K562 (cell line): ENCODE data around the gene RORC. TPM values are rescaled to one million over a fixed set of nuclear protein-coding genes. Genes with fewer than 3 reads are reported as not detected.

Experiments used
- ARID1B ChIP-seq: fragments of 450-650 bp; IDR thresholded peaks from 2 replicates; pipeline ENCODE4 v1.6.1; 2016; ENCODE audit warnings: antibody characterized with exemption, mild to moderate bottlenecking, inconsistent platforms
- CREBBP ChIP-seq: IDR thresholded peaks from one replicate; pipeline ENCODE4 v1.6.1; 2012; ENCODE audit warnings: low read depth, mild to moderate bottlenecking, control low read depth, inconsistent platforms, low read length
- CTBP1 ChIP-seq: fragments of 450-650 bp; IDR thresholded peaks from 2 replicates; pipeline ENCODE4 v1.6.1; 2016; ENCODE audit warnings: borderline replicate concordance
- E2F3 ChIP-seq: fragments of 250-450 bp; sonication (Bioruptor Pico); IDR thresholded peaks from 2 replicates; pipeline ENCODE4 v1.4.0; 2020; ENCODE audit warnings: mild to moderate bottlenecking
- E2F8 ChIP-seq: fragments of 450-650 bp; IDR thresholded peaks from 2 replicates; pipeline ENCODE4 v1.7.1; 2018; ENCODE audit warnings: mild to moderate bottlenecking, low read depth; ENCODE audit not compliant: partially characterized antibody
- ELF1 ChIP-seq: fragments of 200-800 bp; sonication (Bioruptor generic); IDR thresholded peaks from 2 replicates; pipeline ENCODE4 v1.6.1; 2016; ENCODE audit warnings: missing genetic modification characterization, missing compliant biosample characterization
- EZH2 ChIP-seq: IDR thresholded peaks from 2 replicates; pipeline ENCODE4 v1.6.1; 2012; ENCODE audit warnings: low read depth, mild to moderate bottlenecking, inconsistent platforms, low read length, borderline replicate concordance
- GTF2E2 ChIP-seq: fragments of 200-800 bp; sonication (Bioruptor generic); IDR thresholded peaks from 2 replicates; pipeline ENCODE4 v1.6.1; 2016; ENCODE audit warnings: missing genetic modification characterization, missing compliant biosample characterization
- HMBOX1 ChIP-seq: sonication (generic); IDR thresholded peaks from 2 replicates; pipeline ENCODE4 v1.6.1; 2016
- HNRNPK ChIP-seq: fragments of 200-400 bp; formaldehyde crosslinking; IDR thresholded peaks from one replicate; pipeline ENCODE4 v1.6.1; 2018; ENCODE audit warnings: mild to moderate bottlenecking, low read depth, low read length; ENCODE audit not compliant: poor library complexity, severe bottlenecking
- MYBL2 ChIP-seq, 2 experiments: fragments of 450-650 bp in 1 of 2; sonication (generic) in 1 of 2; formaldehyde crosslinking in 1 of 2; IDR thresholded peaks; 2 replicates each; pipeline versions ENCODE4 v1.6.1 to v1.8.1; 2017 to 2022; ENCODE audit warnings: borderline replicate concordance in 1 of 2, inconsistent platforms in 1 of 2, low read depth in 1 of 2, mild to moderate bottlenecking in 1 of 2, missing genetic modification reagents in 1 of 2, moderate library complexity in 1 of 2
- NR3C1 ChIP-seq: sonication (generic); formaldehyde crosslinking; IDR thresholded peaks from 2 replicates; pipeline ENCODE4 v1.8.1; 2022; ENCODE audit warnings: missing genetic modification reagents
- NUFIP1 ChIP-seq: fragments of 450-650 bp; IDR thresholded peaks from 2 replicates; pipeline ENCODE4 v1.6.1; 2018; ENCODE audit not compliant: partially characterized antibody
- PCBP1 ChIP-seq: fragments of 200-400 bp; formaldehyde crosslinking; IDR thresholded peaks from 2 replicates; pipeline ENCODE4 v1.6.1; 2018; ENCODE audit warnings: mild to moderate bottlenecking, low read depth, low read length; ENCODE audit not compliant: poor library complexity, severe bottlenecking
- PPARD ChIP-seq: fragments of 250-450 bp; sonication (Bioruptor Pico); IDR thresholded peaks from 2 replicates; pipeline ENCODE4 v1.8.0; 2022; ENCODE audit warnings: inconsistent platforms, mild to moderate bottlenecking, moderate library complexity
- RFX7 ChIP-seq: fragments of 250-450 bp; sonication (Bioruptor Pico); IDR thresholded peaks from 2 replicates; pipeline ENCODE4 v1.5.1; 2021; ENCODE audit warnings: mild to moderate bottlenecking
- SIX5 ChIP-seq, 2 experiments: IDR thresholded peaks; 2 replicates each; pipeline ENCODE4 v1.6.1; 2011; ENCODE audit warnings: low read length in 2 of 2, borderline replicate concordance in 1 of 2, low read depth in 1 of 2, mild to moderate bottlenecking in 1 of 2, moderate library complexity in 1 of 2; ENCODE audit not compliant: insufficient read depth in 1 of 2
- ZNF445 ChIP-seq: fragments of 250-450 bp; sonication (Bioruptor Pico); IDR thresholded peaks from 2 replicates; pipeline ENCODE4 v1.4.0; 2020; ENCODE audit warnings: low read depth, mild to moderate bottlenecking, moderate library complexity
- ZNF707 ChIP-seq: fragments of 250-450 bp; sonication (Bioruptor Pico); conservative IDR thresholded peaks from 2 replicates; pipeline ENCODE4 v1.8.0; 2022; ENCODE audit warnings: inconsistent platforms, mild to moderate bottlenecking, moderate library complexity
- ZNF76 ChIP-seq: fragments of 250-450 bp; sonication (Bioruptor Pico); IDR thresholded peaks from 2 replicates; pipeline ENCODE4 v1.4.0; 2020; ENCODE audit warnings: mild to moderate bottlenecking, moderate library complexity, borderline replicate concordance
- polyA plus RNA-seq, 8 experiments: library from polyadenylated mRNA; depleted of rRNA in 4 of 8; stranded (reverse) in 5 of 8; unstranded in 3 of 8; fragments of >200 nt; fragmentation: Nextera tagmentation in 2 of 8; fragmentation: Illumina TruSeq in 1 of 8; extraction: Ambion mirVana in 2 of 8; extraction: Trizol in 1 of 8; gene quantifications; 2 replicates each; pipeline versions ENCODE4 v1.2.1 to v1.2.3, GENCODE V29; 2011 to 2014; ENCODE audit warnings: inconsistent platforms in 1 of 8, missing spikeins in 1 of 8
- total RNA-seq, 7 experiments: library from RNA; depleted of rRNA in 6 of 7; stranded (reverse); fragments of >200 nt in 6 of 7; fragmentation: Illumina TruSeq in 2 of 7; extraction: Trizol in 2 of 7; gene quantifications; 2 replicates each; pipeline versions ENCODE4 v1.2.1 to v1.2.3, GENCODE V29; 2011 to 2021; ENCODE audit warnings: low replicate concordance in 1 of 7
- TF ChIP-seq, protein P1 (sequence below): fragments of 250-450 bp; sonication (Bioruptor Pico); IDR thresholded peaks from 2 replicates; pipeline ENCODE4 v1.5.0; 2020; ENCODE audit warnings: mild to moderate bottlenecking, borderline replicate concordance

RORC gene
- total and polyA plus RNA-seq, 9 of the 15 experiments (the other 6 are each of a cell fraction or from before 2014, with no cell fraction given): not detected

- TF ChIP-seq MYBL2 (IDR thresholded peaks at IDR 0.05; ENCODE audit: low read depth): no peak; the same call in 1 of the 2 replicates
- TF ChIP-seq MYBL2 (CRISPR knock-in tag; IDR thresholded peaks at IDR 0.05; ENCODE audit: borderline replicate concordance): no peak
- TF ChIP-seq E2F3 (CRISPR knock-in tag): no peak
- TF ChIP-seq, protein P1, sequence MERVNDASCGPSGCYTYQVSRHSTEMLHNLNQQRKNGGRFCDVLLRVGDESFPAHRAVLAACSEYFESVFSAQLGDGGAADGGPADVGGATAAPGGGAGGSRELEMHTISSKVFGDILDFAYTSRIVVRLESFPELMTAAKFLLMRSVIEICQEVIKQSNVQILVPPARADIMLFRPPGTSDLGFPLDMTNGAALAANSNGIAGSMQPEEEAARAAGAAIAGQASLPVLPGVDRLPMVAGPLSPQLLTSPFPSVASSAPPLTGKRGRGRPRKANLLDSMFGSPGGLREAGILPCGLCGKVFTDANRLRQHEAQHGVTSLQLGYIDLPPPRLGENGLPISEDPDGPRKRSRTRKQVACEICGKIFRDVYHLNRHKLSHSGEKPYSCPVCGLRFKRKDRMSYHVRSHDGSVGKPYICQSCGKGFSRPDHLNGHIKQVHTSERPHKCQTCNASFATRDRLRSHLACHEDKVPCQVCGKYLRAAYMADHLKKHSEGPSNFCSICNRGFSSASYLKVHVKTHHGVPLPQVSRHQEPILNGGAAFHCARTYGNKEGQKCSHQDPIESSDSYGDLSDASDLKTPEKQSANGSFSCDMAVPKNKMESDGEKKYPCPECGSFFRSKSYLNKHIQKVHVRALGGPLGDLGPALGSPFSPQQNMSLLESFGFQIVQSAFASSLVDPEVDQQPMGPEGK: no peak
- no peak for TF ChIP-seq HNRNPK
- TF ChIP-seq ARID1B: no peak; the same call in 1 of the 2 replicates
- TF ChIP-seq ZNF76: no peak
- no peak for TF ChIP-seq RFX7 (CRISPR knock-in tag)
- no peak for TF ChIP-seq E2F8
- no peak for TF ChIP-seq EZH2
- TF ChIP-seq CREBBP: no peak
- TF ChIP-seq HMBOX1: no peak
- TF ChIP-seq GTF2E2 (tag): peak; percentile 95
- no peak for TF ChIP-seq ELF1 (tag)
- no peak for TF ChIP-seq PPARD
- TF ChIP-seq NUFIP1: no peak
- no peak for TF ChIP-seq NR3C1 (CRISPR knock-in tag)
- TF ChIP-seq ZNF707 (CRISPR knock-in tag): no peak
- TF ChIP-seq SIX5 (IDR thresholded peaks at IDR 0.05; ENCODE audit: borderline replicate concordance in 1 of 2, insufficient read depth in 1 of 2, low read depth in 1 of 2, low read length in 2 of 2): peak; percentile 30 to 54; a peak in 2 of 4 replicates
- peak; percentile 71; the same call in 1 of the 2 replicates for TF ChIP-seq CTBP1
- TF ChIP-seq PCBP1: peak; percentile 60
- TF ChIP-seq ZNF445: no peak
These were observed 68.4 kb downstream of the RORC start, which contains the start of gene MRPL9 (continued) for GRCh38 chr1:151762941-151763921.
